CD14-positive monocyte (primary cell): ENCODE results near the gene SCARB1. TPM values are rescaled to one million over a fixed set of nuclear protein-coding genes. Genes with fewer than 3 reads are reported as not detected.
A peak's percentile ranks its signal among the peaks of the same experiment; 100 is the strongest.

ENCODE experiments used
- DNase-seq, 3 donors: peaks; one replicate each; pipeline ENCODE4 v3.0.0-alpha.2; 2011 to 2022
- H2AFZ ChIP-seq: 2 replicates; pipeline ENCODE4 v1.6.0; 2012; ENCODE audit warnings: mild to moderate bottlenecking, low read depth, low read length, inconsistent platforms; ENCODE audit not compliant: insufficient read depth, poor library complexity, severe bottlenecking
- H3K27ac ChIP-seq, 2 donors: 1 replicate in 1 of 2; 2 replicates in 1 of 2; pipeline ENCODE4 v1.5.1; 2012 to 2013; ENCODE audit warnings: low read length in 2 of 2, control low read depth in 1 of 2, inconsistent platforms in 1 of 2, low read depth in 1 of 2, mild to moderate bottlenecking in 1 of 2
- H3K27me3 ChIP-seq, 2 donors: one replicate each; pipeline versions ENCODE4 v1.6.0 to v1.6.1; 2011 to 2013; ENCODE audit warnings: low read length in 2 of 2; ENCODE audit not compliant: control insufficient read depth in 2 of 2, insufficient read depth in 2 of 2
- H3K36me3 ChIP-seq, 2 donors: replicated peaks in 1 of 2; 1 replicate in 1 of 2; 2 replicates in 1 of 2; pipeline versions ENCODE4 v1.5.1 to v1.6.1; 2012 to 2013; ENCODE audit warnings: low read length in 2 of 2, control low read depth in 1 of 2, inconsistent platforms in 1 of 2, mild to moderate bottlenecking in 1 of 2; ENCODE audit not compliant: insufficient read depth in 2 of 2, control insufficient read depth in 1 of 2
- H3K4me1 ChIP-seq, 2 donors: 1 replicate in 1 of 2; 2 replicates in 1 of 2; pipeline versions ENCODE4 v1.5.1 to v1.6.1; 2012 to 2013; ENCODE audit warnings: low read length in 2 of 2, control low read depth in 1 of 2, inconsistent platforms in 1 of 2, mild to moderate bottlenecking in 1 of 2, moderate library complexity in 1 of 2; ENCODE audit not compliant: insufficient read depth in 2 of 2, control insufficient read depth in 1 of 2
- H3K4me2 ChIP-seq: replicated peaks from 2 replicates; pipeline ENCODE3; 2012; ENCODE audit warnings: low read length, moderate library complexity, mild to moderate bottlenecking; ENCODE audit not compliant: poor library complexity, severe bottlenecking; ENCODE audit errors: extremely low read depth
- H3K4me3 ChIP-seq, 3 experiments: fragments of 200-600 bp in 1 of 3; sonication (generic) in 1 of 3; replicated peaks in 1 of 3; 1 replicate in 2 of 3; 2 replicates in 1 of 3; pipeline ENCODE4 v1.5.1; 2011 to 2013; ENCODE audit warnings: low read length in 3 of 3, mild to moderate bottlenecking in 3 of 3, control low read depth in 2 of 3, low read depth in 2 of 3, inconsistent platforms in 1 of 3, moderate library complexity in 1 of 3
- H3K79me2 ChIP-seq: 2 replicates; pipeline ENCODE4 v1.6.0; 2012; ENCODE audit warnings: mild to moderate bottlenecking, control low read depth, inconsistent platforms, low read length, moderate library complexity; ENCODE audit not compliant: insufficient read depth
- H3K9ac ChIP-seq: 2 replicates; pipeline ENCODE4 v1.6.0; 2017; ENCODE audit warnings: low read length, mild to moderate bottlenecking; ENCODE audit not compliant: insufficient read depth, poor library complexity, severe bottlenecking
- H3K9me3 ChIP-seq, 2 donors: replicated peaks in 1 of 2; 1 replicate in 1 of 2; 2 replicates in 1 of 2; pipeline versions ENCODE4 v1.5.1 to v1.6.1; 2012 to 2013; ENCODE audit warnings: low read length in 2 of 2, control low read depth in 1 of 2; ENCODE audit not compliant: control insufficient read depth in 1 of 2, insufficient read depth in 1 of 2
- H4K20me1 ChIP-seq: 2 replicates; pipeline ENCODE4 v1.6.0; 2012; ENCODE audit warnings: mild to moderate bottlenecking, low read length, control low read depth, moderate library complexity; ENCODE audit not compliant: insufficient read depth
- H3K27ac Mint-ChIP-seq, 7 donors: one replicate each; pipeline ENCODE4 v1.8.0; 2020; ENCODE audit warnings: mild to moderate bottlenecking in 7 of 7, mixed read lengths in 7 of 7, moderate library complexity in 6 of 7, inconsistent platforms in 2 of 7
- H3K27me3 Mint-ChIP-seq, 3 donors: one replicate each; pipeline ENCODE4 v1.8.0; 2021 to 2022; ENCODE audit warnings: low read depth in 3 of 3, mild to moderate bottlenecking in 3 of 3, mixed read lengths in 3 of 3, moderate library complexity in 3 of 3, inconsistent platforms in 1 of 3
- H3K36me3 Mint-ChIP-seq, 2 donors: one replicate each; pipeline ENCODE4 v1.8.0; 2020; ENCODE audit warnings: mixed read lengths in 2 of 2, inconsistent platforms in 1 of 2, mild to moderate bottlenecking in 1 of 2
- H3K4me1 Mint-ChIP-seq: one replicate; pipeline ENCODE4 v1.8.0; 2020; ENCODE audit warnings: mild to moderate bottlenecking, mixed read lengths
- H3K4me3 Mint-ChIP-seq, 2 donors: one replicate each; pipeline ENCODE4 v1.8.0; 2020; ENCODE audit warnings: mild to moderate bottlenecking in 2 of 2, mixed read lengths in 2 of 2, moderate library complexity in 1 of 2
- H3K9me3 Mint-ChIP-seq, 7 donors: one replicate each; pipeline ENCODE4 v1.8.0; 2020 to 2022; ENCODE audit warnings: mixed read lengths in 7 of 7, mild to moderate bottlenecking in 6 of 7, moderate library complexity in 6 of 7, inconsistent platforms in 2 of 7
- WGBS: methylation state at CpG from one replicate; pipeline ENCODE4 v1.1.5; 2013; ENCODE audit warnings: missing lambda C conversion rate; ENCODE audit not compliant: insufficient coverage; 5-methylcytosine and 5-hydroxymethylcytosine counted together
- intact Hi-C, 2 donors: fragments of 100-400 bp; cut with micrococcal nuclease; formaldehyde crosslinking; loops; one replicate each; pipeline versions ENCODE4 v1.15.0 to v1.15.1; 2023
- polyA plus RNA-seq, 3 donors: library from polyadenylated mRNA; depleted of rRNA in 1 of 3; unstranded in 2 of 3; stranded (reverse) in 1 of 3; fragments of 300-500 nt in 2 of 3; fragments of >200 nt in 1 of 3; fragmentation: Illumina TruSeq in 2 of 3; gene quantifications; 1 replicate in 2 of 3; 2 replicates in 1 of 3; pipeline ENCODE4 v1.2.3, GENCODE V29; 2012 to 2021
- TF ChIP-seq, protein P1 (sequence below): fragments of 200-600 bp; IDR thresholded peaks from one replicate; pipeline ENCODE4 v1.8.0; 2022; ENCODE audit warnings: antibody characterized with exemption, mild to moderate bottlenecking

Gene SCARB1
- polyA plus RNA-seq, 3 donors: 13.1 to 34.3 (median 15.2) TPM

DNA sequence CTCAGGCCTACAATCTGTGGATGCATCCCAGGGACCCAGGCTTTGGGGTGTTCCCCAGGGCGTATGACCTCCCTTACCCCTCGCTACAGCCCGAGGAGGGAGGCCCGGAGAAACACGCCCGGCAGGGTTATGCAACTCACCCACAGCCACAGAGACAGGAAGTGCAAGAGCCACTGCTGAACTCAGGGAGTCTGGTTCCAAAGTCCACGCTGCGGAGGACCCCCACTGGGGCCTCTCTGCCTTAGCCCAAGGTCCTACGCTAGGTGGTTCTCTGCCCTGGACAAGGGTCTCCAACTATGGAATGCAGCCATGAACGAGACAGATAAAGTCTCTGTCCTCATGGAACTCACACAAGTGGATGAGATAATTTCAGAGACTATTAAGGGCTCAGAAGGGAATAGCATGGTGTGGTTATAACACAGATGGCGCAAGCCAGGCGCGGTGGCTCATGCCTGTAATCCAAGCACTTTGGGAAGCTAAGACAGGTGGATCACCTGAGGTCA, 11.3 kb downstream of the SCARB1 start:
- Histone ChIP-seq H3K9ac (peak overlapping the region; percentile 34), H3K36me3 (peaks cover 0 to 6% of the 10 kb centered on the region in 2 donors), H3K27ac (peak overlapping the region; percentile 86), H3K79me2 (peaks cover 26% of the 10 kb centered on the region), H3K9me3 (no peaks in the 10 kb centered on the region), H2AFZ (peak overlapping the region; percentile 69), H3K4me1 (peaks cover 57 to 59% of the 10 kb centered on the region in 2 donors), H4K20me1 (no peaks in the 10 kb centered on the region), H3K4me2 (peak overlapping the region; percentile 73), H3K27me3 (no peaks in the 10 kb centered on the region), H3K4me3 (peak overlapping the region in 1 of 3 experiments; percentile 59)
- TF ChIP-seq, protein P1, sequence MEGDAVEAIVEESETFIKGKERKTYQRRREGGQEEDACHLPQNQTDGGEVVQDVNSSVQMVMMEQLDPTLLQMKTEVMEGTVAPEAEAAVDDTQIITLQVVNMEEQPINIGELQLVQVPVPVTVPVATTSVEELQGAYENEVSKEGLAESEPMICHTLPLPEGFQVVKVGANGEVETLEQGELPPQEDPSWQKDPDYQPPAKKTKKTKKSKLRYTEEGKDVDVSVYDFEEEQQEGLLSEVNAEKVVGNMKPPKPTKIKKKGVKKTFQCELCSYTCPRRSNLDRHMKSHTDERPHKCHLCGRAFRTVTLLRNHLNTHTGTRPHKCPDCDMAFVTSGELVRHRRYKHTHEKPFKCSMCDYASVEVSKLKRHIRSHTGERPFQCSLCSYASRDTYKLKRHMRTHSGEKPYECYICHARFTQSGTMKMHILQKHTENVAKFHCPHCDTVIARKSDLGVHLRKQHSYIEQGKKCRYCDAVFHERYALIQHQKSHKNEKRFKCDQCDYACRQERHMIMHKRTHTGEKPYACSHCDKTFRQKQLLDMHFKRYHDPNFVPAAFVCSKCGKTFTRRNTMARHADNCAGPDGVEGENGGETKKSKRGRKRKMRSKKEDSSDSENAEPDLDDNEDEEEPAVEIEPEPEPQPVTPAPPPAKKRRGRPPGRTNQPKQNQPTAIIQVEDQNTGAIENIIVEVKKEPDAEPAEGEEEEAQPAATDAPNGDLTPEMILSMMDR: no peak
- Mint-ChIP-seq H3K9me3 (peaks cover 0 to 5% (median 0%) of the 10 kb centered on the region in 7 donors), H3K4me1 (peaks cover 57% of the 10 kb centered on the region), H3K4me3 (peak overlapping the region; percentile 72 to 87), H3K36me3 (peaks cover 20 to 25% of the 10 kb centered on the region in 2 donors), H3K27ac (peak overlapping the region; percentile 93 to 97 (median 95)), H3K27me3 (peaks cover 0 to 4% (median 0%) of the 10 kb centered on the region in 3 donors)
- intact Hi-C loops: loop anchor here in 1 of 2 donors (10.0 kb wide), 1 partner anchor 52 kb away; no protein-coding TSS in a partner anchor
- DNase-seq: peak; percentile 78 to 88 (median 84)
- 3% methylated on average over 11 of the region's 13 CpGs for WGBS

- DNase-seq: no peak
- Mint-ChIP-seq H3K4me1 (peaks cover 60% of the 10 kb centered on the region), H3K27ac (no peak overlapping the region), H3K36me3 (peaks cover 24 to 30% of the 10 kb centered on the region in 2 donors), H3K9me3 (peaks cover 0 to 5% (median 0%) of the 10 kb centered on the region in 7 donors), H3K4me3 (no peak overlapping the region), H3K27me3 (peaks cover 0 to 4% (median 0%) of the 10 kb centered on the region in 3 donors)
- Histone ChIP-seq H3K27ac (no peak overlapping the region), H4K20me1 (no peaks in the 10 kb centered on the region), H3K4me1 (peaks cover 51 to 52% of the 10 kb centered on the region in 2 donors), H2AFZ (no peak overlapping the region), H3K9me3 (no peaks in the 10 kb centered on the region), H3K4me2 (no peak overlapping the region), H3K4me3 (no peak overlapping the region), H3K27me3 (no peaks in the 10 kb centered on the region), H3K79me2 (peaks cover 26% of the 10 kb centered on the region), H3K36me3 (peaks cover 0 to 6% of the 10 kb centered on the region in 2 donors), H3K9ac (no peak overlapping the region)
- 100% methylated on average over 2 of the region's 8 CpGs for WGBS
- TF ChIP-seq, protein P1: no peak
- intact Hi-C loops: loop anchor here in 1 of 2 donors (10.0 kb wide), 1 partner anchor 53 kb away; no protein-coding TSS in a partner anchor
These were observed 12.3 kb downstream of the SCARB1 start for GRCh38 chr12:124851342-124851741.
